ENCODE measurements around the gene NPAS2.

DNA sequence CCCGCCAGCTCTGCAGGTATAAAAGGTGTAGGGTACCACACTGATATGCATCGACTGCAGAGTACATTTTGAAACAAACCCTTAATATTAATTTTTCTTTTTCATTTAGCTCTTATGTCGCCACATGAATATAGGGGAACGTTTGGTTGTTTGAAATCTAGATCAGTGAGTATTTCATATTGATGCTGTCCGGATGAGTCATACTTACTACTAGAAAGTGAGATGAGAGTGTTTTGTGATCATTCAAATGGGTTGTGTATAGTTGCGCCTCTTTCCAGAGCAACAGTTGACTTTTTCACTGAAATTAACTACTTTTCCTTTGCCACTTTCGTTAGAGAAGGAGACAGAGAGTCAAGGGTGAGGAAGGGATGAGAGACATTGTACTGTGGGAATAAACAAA, 24.6 kb downstream of the NPAS2 start:
- TF ChIP-seq FOSL1 (IDR thresholded peaks at IDR 0.05; ENCODE audit: insufficient read depth, low read depth, low read length) (no peak), NRF1 (IDR thresholded peaks at IDR 0.05; ENCODE audit: low read depth, low read length) (no peak), POLR2A (IDR thresholded peaks at IDR 0.05; ENCODE audit: control extremely low read depth in 1 of 2, low read depth in 2 of 2, low read length in 2 of 2) (no peak), SUZ12 (IDR thresholded peaks at IDR 0.05; ENCODE audit: low read length) (no peak), TAF1 (IDR thresholded peaks at IDR 0.05; ENCODE audit: low read depth, low read length) (no peak), KDM1A (IDR thresholded peaks at IDR 0.05; ENCODE audit: borderline replicate concordance, low read length) (no peak), POLR2AphosphoS5 (IDR thresholded peaks at IDR 0.05; ENCODE audit: low read depth, low read length) (no peak), CBX5 (IDR thresholded peaks at IDR 0.05; ENCODE audit: low read depth, low read length) (no peak), JUND (IDR thresholded peaks at IDR 0.05; ENCODE audit: low read length) (no peak)
- TF ChIP-seq, protein P1, sequence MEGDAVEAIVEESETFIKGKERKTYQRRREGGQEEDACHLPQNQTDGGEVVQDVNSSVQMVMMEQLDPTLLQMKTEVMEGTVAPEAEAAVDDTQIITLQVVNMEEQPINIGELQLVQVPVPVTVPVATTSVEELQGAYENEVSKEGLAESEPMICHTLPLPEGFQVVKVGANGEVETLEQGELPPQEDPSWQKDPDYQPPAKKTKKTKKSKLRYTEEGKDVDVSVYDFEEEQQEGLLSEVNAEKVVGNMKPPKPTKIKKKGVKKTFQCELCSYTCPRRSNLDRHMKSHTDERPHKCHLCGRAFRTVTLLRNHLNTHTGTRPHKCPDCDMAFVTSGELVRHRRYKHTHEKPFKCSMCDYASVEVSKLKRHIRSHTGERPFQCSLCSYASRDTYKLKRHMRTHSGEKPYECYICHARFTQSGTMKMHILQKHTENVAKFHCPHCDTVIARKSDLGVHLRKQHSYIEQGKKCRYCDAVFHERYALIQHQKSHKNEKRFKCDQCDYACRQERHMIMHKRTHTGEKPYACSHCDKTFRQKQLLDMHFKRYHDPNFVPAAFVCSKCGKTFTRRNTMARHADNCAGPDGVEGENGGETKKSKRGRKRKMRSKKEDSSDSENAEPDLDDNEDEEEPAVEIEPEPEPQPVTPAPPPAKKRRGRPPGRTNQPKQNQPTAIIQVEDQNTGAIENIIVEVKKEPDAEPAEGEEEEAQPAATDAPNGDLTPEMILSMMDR (IDR thresholded peaks at IDR 0.05; ENCODE audit: control extremely low read depth in 1 of 3, insufficient read depth in 1 of 3, low read depth in 1 of 3, low read length in 3 of 3): no peak
- TF ChIP-seq, protein P2, sequence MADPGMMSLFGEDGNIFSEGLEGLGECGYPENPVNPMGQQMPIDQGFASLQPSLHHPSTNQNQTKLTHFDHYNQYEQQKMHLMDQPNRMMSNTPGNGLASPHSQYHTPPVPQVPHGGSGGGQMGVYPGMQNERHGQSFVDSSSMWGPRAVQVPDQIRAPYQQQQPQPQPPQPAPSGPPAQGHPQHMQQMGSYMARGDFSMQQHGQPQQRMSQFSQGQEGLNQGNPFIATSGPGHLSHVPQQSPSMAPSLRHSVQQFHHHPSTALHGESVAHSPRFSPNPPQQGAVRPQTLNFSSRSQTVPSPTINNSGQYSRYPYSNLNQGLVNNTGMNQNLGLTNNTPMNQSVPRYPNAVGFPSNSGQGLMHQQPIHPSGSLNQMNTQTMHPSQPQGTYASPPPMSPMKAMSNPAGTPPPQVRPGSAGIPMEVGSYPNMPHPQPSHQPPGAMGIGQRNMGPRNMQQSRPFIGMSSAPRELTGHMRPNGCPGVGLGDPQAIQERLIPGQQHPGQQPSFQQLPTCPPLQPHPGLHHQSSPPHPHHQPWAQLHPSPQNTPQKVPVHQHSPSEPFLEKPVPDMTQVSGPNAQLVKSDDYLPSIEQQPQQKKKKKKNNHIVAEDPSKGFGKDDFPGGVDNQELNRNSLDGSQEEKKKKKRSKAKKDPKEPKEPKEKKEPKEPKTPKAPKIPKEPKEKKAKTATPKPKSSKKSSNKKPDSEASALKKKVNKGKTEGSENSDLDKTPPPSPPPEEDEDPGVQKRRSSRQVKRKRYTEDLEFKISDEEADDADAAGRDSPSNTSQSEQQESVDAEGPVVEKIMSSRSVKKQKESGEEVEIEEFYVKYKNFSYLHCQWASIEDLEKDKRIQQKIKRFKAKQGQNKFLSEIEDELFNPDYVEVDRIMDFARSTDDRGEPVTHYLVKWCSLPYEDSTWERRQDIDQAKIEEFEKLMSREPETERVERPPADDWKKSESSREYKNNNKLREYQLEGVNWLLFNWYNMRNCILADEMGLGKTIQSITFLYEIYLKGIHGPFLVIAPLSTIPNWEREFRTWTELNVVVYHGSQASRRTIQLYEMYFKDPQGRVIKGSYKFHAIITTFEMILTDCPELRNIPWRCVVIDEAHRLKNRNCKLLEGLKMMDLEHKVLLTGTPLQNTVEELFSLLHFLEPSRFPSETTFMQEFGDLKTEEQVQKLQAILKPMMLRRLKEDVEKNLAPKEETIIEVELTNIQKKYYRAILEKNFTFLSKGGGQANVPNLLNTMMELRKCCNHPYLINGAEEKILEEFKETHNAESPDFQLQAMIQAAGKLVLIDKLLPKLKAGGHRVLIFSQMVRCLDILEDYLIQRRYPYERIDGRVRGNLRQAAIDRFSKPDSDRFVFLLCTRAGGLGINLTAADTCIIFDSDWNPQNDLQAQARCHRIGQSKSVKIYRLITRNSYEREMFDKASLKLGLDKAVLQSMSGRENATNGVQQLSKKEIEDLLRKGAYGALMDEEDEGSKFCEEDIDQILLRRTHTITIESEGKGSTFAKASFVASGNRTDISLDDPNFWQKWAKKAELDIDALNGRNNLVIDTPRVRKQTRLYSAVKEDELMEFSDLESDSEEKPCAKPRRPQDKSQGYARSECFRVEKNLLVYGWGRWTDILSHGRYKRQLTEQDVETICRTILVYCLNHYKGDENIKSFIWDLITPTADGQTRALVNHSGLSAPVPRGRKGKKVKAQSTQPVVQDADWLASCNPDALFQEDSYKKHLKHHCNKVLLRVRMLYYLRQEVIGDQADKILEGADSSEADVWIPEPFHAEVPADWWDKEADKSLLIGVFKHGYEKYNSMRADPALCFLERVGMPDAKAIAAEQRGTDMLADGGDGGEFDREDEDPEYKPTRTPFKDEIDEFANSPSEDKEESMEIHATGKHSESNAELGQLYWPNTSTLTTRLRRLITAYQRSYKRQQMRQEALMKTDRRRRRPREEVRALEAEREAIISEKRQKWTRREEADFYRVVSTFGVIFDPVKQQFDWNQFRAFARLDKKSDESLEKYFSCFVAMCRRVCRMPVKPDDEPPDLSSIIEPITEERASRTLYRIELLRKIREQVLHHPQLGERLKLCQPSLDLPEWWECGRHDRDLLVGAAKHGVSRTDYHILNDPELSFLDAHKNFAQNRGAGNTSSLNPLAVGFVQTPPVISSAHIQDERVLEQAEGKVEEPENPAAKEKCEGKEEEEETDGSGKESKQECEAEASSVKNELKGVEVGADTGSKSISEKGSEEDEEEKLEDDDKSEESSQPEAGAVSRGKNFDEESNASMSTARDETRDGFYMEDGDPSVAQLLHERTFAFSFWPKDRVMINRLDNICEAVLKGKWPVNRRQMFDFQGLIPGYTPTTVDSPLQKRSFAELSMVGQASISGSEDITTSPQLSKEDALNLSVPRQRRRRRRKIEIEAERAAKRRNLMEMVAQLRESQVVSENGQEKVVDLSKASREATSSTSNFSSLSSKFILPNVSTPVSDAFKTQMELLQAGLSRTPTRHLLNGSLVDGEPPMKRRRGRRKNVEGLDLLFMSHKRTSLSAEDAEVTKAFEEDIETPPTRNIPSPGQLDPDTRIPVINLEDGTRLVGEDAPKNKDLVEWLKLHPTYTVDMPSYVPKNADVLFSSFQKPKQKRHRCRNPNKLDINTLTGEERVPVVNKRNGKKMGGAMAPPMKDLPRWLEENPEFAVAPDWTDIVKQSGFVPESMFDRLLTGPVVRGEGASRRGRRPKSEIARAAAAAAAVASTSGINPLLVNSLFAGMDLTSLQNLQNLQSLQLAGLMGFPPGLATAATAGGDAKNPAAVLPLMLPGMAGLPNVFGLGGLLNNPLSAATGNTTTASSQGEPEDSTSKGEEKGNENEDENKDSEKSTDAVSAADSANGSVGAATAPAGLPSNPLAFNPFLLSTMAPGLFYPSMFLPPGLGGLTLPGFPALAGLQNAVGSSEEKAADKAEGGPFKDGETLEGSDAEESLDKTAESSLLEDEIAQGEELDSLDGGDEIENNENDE (IDR thresholded peaks at IDR 0.05; ENCODE audit: insufficient replicate concordance, low read length): no peak
- TF ChIP-seq, protein P3, sequence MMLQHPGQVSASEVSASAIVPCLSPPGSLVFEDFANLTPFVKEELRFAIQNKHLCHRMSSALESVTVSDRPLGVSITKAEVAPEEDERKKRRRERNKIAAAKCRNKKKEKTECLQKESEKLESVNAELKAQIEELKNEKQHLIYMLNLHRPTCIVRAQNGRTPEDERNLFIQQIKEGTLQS (IDR thresholded peaks at IDR 0.05; ENCODE audit: insufficient read depth, low read depth, low read length): no peak

Measured in H1 (cell line).